GM06990 (cell line): Measurements from ENCODE around the gene JAKMIP2.

Experiments
- DNase-seq: peaks from one replicate; pipeline ENCODE4 v3.0.0-alpha.2; 2011; ENCODE audit not compliant: insufficient read length; ENCODE audit errors: extremely low read depth
- H3K27me3 ChIP-seq: replicated peaks from 2 replicates; pipeline ENCODE4 v1.6.0; 2011; ENCODE audit warnings: low read length; ENCODE audit not compliant: control insufficient read depth, insufficient read depth
- H3K36me3 ChIP-seq: 2 replicates; pipeline ENCODE4 v1.5.1; 2011; ENCODE audit warnings: low read length; ENCODE audit not compliant: control insufficient read depth, insufficient read depth
- H3K4me3 ChIP-seq: replicated peaks from 2 replicates; pipeline ENCODE4 v1.5.1; 2011; ENCODE audit warnings: low read depth, mild to moderate bottlenecking, control low read depth, low read length
- CTCF ChIP-seq: IDR thresholded peaks from 2 replicates; pipeline ENCODE4 v1.5.1; 2011; ENCODE audit warnings: low read length, control low read depth, mild to moderate bottlenecking, inconsistent platforms; ENCODE audit not compliant: insufficient read depth, poor library complexity, severe bottlenecking

The JAKMIP2 gene

GRCh38 chr5:147786142-147786541 is 3.6 kb upstream of the JAKMIP2 start:
- H3K4me3 ChIP-seq = no peak overlapping the region
- TF ChIP-seq CTCF = no peak
- no peak for DNase-seq

GRCh38 chr5:147784146-147784987 is 1.8 kb upstream of the JAKMIP2 start:
- Histone ChIP-seq H3K27me3 (no peaks in the 10 kb centered on the region; the same call in 1 of the 2 replicates), H3K4me3 (no peak overlapping the region), H3K36me3 (no peaks in the 10 kb centered on the region)
- no peak for TF ChIP-seq CTCF
- no peak for DNase-seq

More at GRCh38 chr5:147786142-147786541, 3.6 kb upstream of the JAKMIP2 start:
- Histone ChIP-seq H3K36me3 (no peaks in the 10 kb centered on the region), H3K27me3 (no peaks in the 10 kb centered on the region; the same call in 1 of the 2 replicates)

GRCh38 chr5:147780924-147781573 is 1.5 kb downstream of the JAKMIP2 start:
- no peak for DNase-seq
- Histone ChIP-seq H3K27me3 (no peaks in the 10 kb centered on the region; the same call in 1 of the 2 replicates), H3K4me3 (no peak overlapping the region), H3K36me3 (no peaks in the 10 kb centered on the region)
- TF ChIP-seq CTCF = no peak

- no peak overlapping the region for H3K4me3 ChIP-seq
- no peak for TF ChIP-seq CTCF
- no peaks in the 10 kb centered on the region; the same call in 1 of the 2 replicates for H3K27me3 ChIP-seq
- no peak for DNase-seq
- H3K36me3 ChIP-seq = no peaks in the 10 kb centered on the region
These were observed 2.8 kb downstream of the JAKMIP2 start for GRCh38 chr5:147779694-147780093.

- Histone ChIP-seq H3K27me3 (no peaks in the 10 kb centered on the region), H3K36me3 (no peaks in the 10 kb centered on the region), H3K4me3 (no peak overlapping the region)
- no peak for DNase-seq
- TF ChIP-seq CTCF = no peak
These were observed 5.5 kb downstream of the JAKMIP2 start for GRCh38 chr5:147776989-147777388.
